Right ventricle myocardium inferior (tissue), 1 donor: Measurements from ENCODE around the gene ATL1. TPM values are rescaled to one million over a fixed set of nuclear protein-coding genes. Genes with fewer than 3 reads are reported as not detected.
A peak's percentile ranks its signal among the peaks of the same experiment; 100 is the strongest.

ENCODE experiments used
- ATAC-seq: fragments of 200-7000 bp; cut with Tn5 transposase; one replicate; pipeline ENCODE4 v1.9.1; 2020; ENCODE audit warnings: mild to moderate bottlenecking, moderate library complexity
- DNase-seq: peaks from one replicate; pipeline ENCODE4 v3.0.0; 2021; ENCODE audit errors: missing footprints
- intact Hi-C: fragments of 100-400 bp; cut with DNase I; formaldehyde crosslinking; loops from one replicate; pipeline ENCODE4 v1.11.0; 2022
- long read RNA-seq: library from polyadenylated mRNA; unstranded; transcript quantifications from one replicate; pipeline ENCODE4 v2.0.0, GENCODE V29; 2021
- total RNA-seq: library from RNA; stranded (reverse); fragmentation: NEBNext Ultra II Directional; extraction: Animal tissue kit (Norgen Biotek cat#: 25700); gene quantifications from one replicate; pipeline ENCODE4 v1.2.1, GENCODE V29; 2021
- donor health status: DM: no; HTN: yes; CAD: no; lungs with severe emphysema.

The ATL1 gene
- 1.1 TPM for total RNA-seq
- long read RNA-seq: 0 reads

GRCh38 chr14:50559990-50560930 lies at the start of gene ATL1:
ATL1 (plus strand) TSS chr14:50560145; CDS start chr14:50560266, 121 bp downstream.
- DNase-seq: peak; percentile 86

GRCh38 chr14:50510157-50510556 lies 49.8 kb upstream of the ATL1 start:
- ATAC-seq (no peak), DNase-seq (no peak)
- intact Hi-C loops: no loop called here

More at GRCh38 chr14:50559990-50560930, at the start of gene ATL1:
- ATAC-seq: peak; percentile 93
- intact Hi-C loops: no loop called here

- intact Hi-C loops: no loop called here
- DNase-seq: no peak
- ATAC-seq: no peak
Observed at GRCh38 chr14:50512463-50512862, 47.5 kb upstream of the ATL1 start.

- intact Hi-C loops: no loop called here
- ATAC-seq (no peak), DNase-seq (no peak)
Observed at GRCh38 chr14:50516091-50516490, 43.9 kb upstream of the ATL1 start.

GRCh38 chr14:50520947-50521815 lies 38.8 kb upstream of the ATL1 start:
- no peak for DNase-seq
- peak; percentile 56 for ATAC-seq
- intact Hi-C loops: no loop called here

GRCh38 chr14:50521912-50522341 lies 38.0 kb upstream of the ATL1 start:
- no peak for ATAC-seq
- no peak for DNase-seq
- intact Hi-C loops: no loop called here

GRCh38 chr14:50523271-50524041 lies 36.5 kb upstream of the ATL1 start:
- intact Hi-C loops: no loop called here
- DNase-seq (no peak), ATAC-seq (no peak)

GRCh38 chr14:50524060-50524459 lies 35.9 kb upstream of the ATL1 start:
- ATAC-seq: no peak
- intact Hi-C loops: no loop called here
- DNase-seq: no peak

GRCh38 chr14:50524731-50525515 lies 35.0 kb upstream of the ATL1 start:
- DNase-seq: no peak
- intact Hi-C loops: no loop called here

GRCh38 chr14:50528000-50528399 lies 31.9 kb upstream of the ATL1 start:
- intact Hi-C loops: no loop called here
- DNase-seq: no peak
- ATAC-seq: no peak

More at GRCh38 chr14:50524731-50525515, 35.0 kb upstream of the ATL1 start:
- ATAC-seq: no peak

GRCh38 chr14:50529288-50530179 lies 30.4 kb upstream of the ATL1 start:
- intact Hi-C loops: loop anchor here (5.0 kb wide), 2 partner anchors 187 to 662 kb away; no protein-coding TSS in a partner anchor
- no peak for ATAC-seq

GRCh38 chr14:50530358-50530757 lies 29.6 kb upstream of the ATL1 start:
- intact Hi-C loops: loop anchor here (5.0 kb wide), 2 partner anchors 188 to 663 kb away; no protein-coding TSS in a partner anchor
- DNase-seq: no peak
- no peak for ATAC-seq

More at GRCh38 chr14:50529288-50530179, 30.4 kb upstream of the ATL1 start:
- no peak for DNase-seq

GRCh38 chr14:50530794-50531365 lies 29.1 kb upstream of the ATL1 start:
- ATAC-seq (no peak), DNase-seq (no peak)
- intact Hi-C loops: loop anchor here (5.0 kb wide), 2 partner anchors 189 to 664 kb away; no protein-coding TSS in a partner anchor

- intact Hi-C loops: loop anchor here (1.0 to 5.0 kb wide), 4 partner anchors 190 to 665 kb away; partner anchors contain the start of genes DMAC2L and L2HGDH
- DNase-seq: peak; percentile 81
- ATAC-seq: peak; percentile 38
Observed at GRCh38 chr14:50531595-50532501, 28.1 kb upstream of the ATL1 start.
